Neural cell (in vitro differentiated cells): ENCODE results near the gene ZBTB12. TPM values are rescaled to one million over a fixed set of nuclear protein-coding genes. Genes with fewer than 3 reads are reported as not detected.

Source experiments
- H2AFZ ChIP-seq: fragments of 200-600, 300-800 bp; sonication (generic), shearing (Covaris generic); 2 replicates; pipeline ENCODE4 v1.6.0; 2014; ENCODE audit warnings: low read depth, mild to moderate bottlenecking, antibody characterized with exemption, low read length, moderate library complexity
- H3F3A ChIP-seq: fragments of 200-600 bp; shearing (Covaris generic); 2 replicates; pipeline ENCODE4 v1.6.1; 2016; ENCODE audit warnings: mild to moderate bottlenecking, moderate library complexity, mixed read lengths, antibody characterized with exemption, low read length; ENCODE audit not compliant: insufficient read depth, poor library complexity, severe bottlenecking
- H3K27ac ChIP-seq: fragments of 200-600, 300-800 bp; sonication (generic), shearing (Covaris generic); 2 replicates; pipeline ENCODE4 v1.5.1; 2014; ENCODE audit warnings: mild to moderate bottlenecking, low read length, moderate library complexity
- H3K27me3 ChIP-seq: fragments of 300-800, 200-600 bp; sonication (generic), shearing (Covaris generic); 2 replicates; pipeline ENCODE4 v1.6.0; 2014; ENCODE audit warnings: mild to moderate bottlenecking, low read depth, low read length, moderate library complexity; ENCODE audit not compliant: insufficient read depth
- H3K36me3 ChIP-seq: fragments of 300-800, 200-600 bp; sonication (generic), shearing (Covaris generic); 2 replicates; pipeline ENCODE4 v1.5.1; 2014; ENCODE audit warnings: mild to moderate bottlenecking, antibody characterized with exemption, low read length, moderate library complexity; ENCODE audit not compliant: insufficient read depth
- H3K4me2 ChIP-seq: fragments of 300-800, 200-600 bp; sonication (generic), shearing (Covaris generic); 2 replicates; pipeline ENCODE4 v1.6.0; 2014; ENCODE audit warnings: mild to moderate bottlenecking, low read length
- H3K4me3 ChIP-seq: fragments of 300-800, 200-600 bp; sonication (generic), shearing (Covaris generic); 2 replicates; pipeline ENCODE4 v1.5.1; 2014; ENCODE audit warnings: mild to moderate bottlenecking, low read length, moderate library complexity
- H3K79me2 ChIP-seq: fragments of 200-600 bp; shearing (Covaris generic); replicated peaks from 2 replicates; pipeline ENCODE4 v1.6.0; 2014; ENCODE audit warnings: mild to moderate bottlenecking, low read length, moderate library complexity; ENCODE audit not compliant: insufficient read depth
- H3K9ac ChIP-seq: fragments of 300-800, 200-600 bp; sonication (generic), shearing (Covaris generic); 2 replicates; pipeline ENCODE4 v1.6.1; 2016; ENCODE audit warnings: mild to moderate bottlenecking, low read length, mixed read lengths
- H3K9me2 ChIP-seq: fragments of 200-600 bp; shearing (Covaris generic); 2 replicates; pipeline ENCODE4 v1.6.1; 2016; ENCODE audit warnings: mild to moderate bottlenecking, low read length, mixed read lengths; ENCODE audit not compliant: insufficient read depth
- H3K9me3 ChIP-seq: fragments of 200-600, 300-800 bp; sonication (generic), shearing (Covaris generic); 2 replicates; pipeline ENCODE4 v1.6.1; 2016; ENCODE audit warnings: mild to moderate bottlenecking, mixed run types, low read length, moderate library complexity, mixed read lengths
- H4K20me1 ChIP-seq: fragments of 200-600 bp; shearing (Covaris generic); 2 replicates; pipeline ENCODE4 v1.6.1; 2016; ENCODE audit warnings: mild to moderate bottlenecking, mixed run types; ENCODE audit not compliant: insufficient read depth
- CTCF ChIP-seq: fragments of 450-650 bp; IDR thresholded peaks from 2 replicates; pipeline ENCODE4 v1.5.1; 2014; ENCODE audit warnings: antibody characterized with exemption, mild to moderate bottlenecking, moderate library complexity; ENCODE audit not compliant: poor library complexity, severe bottlenecking
- EP300 ChIP-seq: fragments of 450-650 bp; conservative IDR thresholded peaks from 2 replicates; pipeline ENCODE4 v1.6.1; 2014; ENCODE audit warnings: antibody characterized with exemption, mild to moderate bottlenecking, moderate library complexity; ENCODE audit not compliant: poor library complexity, severe bottlenecking
- EZH2 ChIP-seq: fragments of 200-600, 300-800 bp; shearing (Covaris generic), sonication (generic); IDR thresholded peaks from 2 replicates; pipeline ENCODE4 v1.6.1; 2014; ENCODE audit warnings: antibody characterized with exemption, low read length, borderline replicate concordance, mild to moderate bottlenecking; ENCODE audit not compliant: insufficient read depth, poor library complexity, severe bottlenecking
- POLR2AphosphoS5 ChIP-seq: IDR thresholded peaks from 2 replicates; pipeline ENCODE4 v1.6.1; 2012
- RAD21 ChIP-seq: fragments of 450-650 bp; conservative IDR thresholded peaks from 2 replicates; pipeline ENCODE4 v1.6.1; 2014; ENCODE audit warnings: antibody characterized with exemption, mild to moderate bottlenecking, moderate library complexity
- REST ChIP-seq: IDR thresholded peaks from 2 replicates; pipeline ENCODE4 v1.6.1; 2012; ENCODE audit warnings: borderline replicate concordance
- SMC3 ChIP-seq: fragments of 450-650 bp; conservative IDR thresholded peaks from 2 replicates; pipeline ENCODE4 v1.6.1; 2014; ENCODE audit warnings: antibody characterized with exemption, mild to moderate bottlenecking, moderate library complexity; ENCODE audit not compliant: poor library complexity
- TAF1 ChIP-seq: IDR thresholded peaks from 2 replicates; pipeline ENCODE4 v1.6.1; 2012; ENCODE audit warnings: low read depth
- polyA plus RNA-seq: library from polyadenylated mRNA; depleted of rRNA; stranded (reverse); fragments of >200 nt; gene quantifications from 2 replicates; pipeline ENCODE4 v1.2.3, GENCODE V29; 2014

Gene ZBTB12
- polyA plus RNA-seq, 1 donor from 2014 or later, result 21.4 TPM

GRCh38 chr6:31874836-31875572 lies 26.9 kb downstream of the ZBTB12 start:
- Histone ChIP-seq H3K9me2 (no peaks in the 10 kb centered on the region), H3K36me3 (no peaks in the 10 kb centered on the region), H3K27ac (no peak overlapping the region), H3K4me3 (no peak overlapping the region), H3F3A (no peaks in the 10 kb centered on the region), H3K79me2 (no peaks in the 10 kb centered on the region), H3K9me3 (no peaks in the 10 kb centered on the region), H2AFZ (no peak overlapping the region), H3K9ac (no peak overlapping the region), H4K20me1 (no peaks in the 10 kb centered on the region), H3K27me3 (no peaks in the 10 kb centered on the region), H3K4me2 (no peak overlapping the region)
- no peak for TF ChIP-seq TAF1
- TF ChIP-seq REST, result no peak
- no peak for TF ChIP-seq SMC3
- TF ChIP-seq POLR2AphosphoS5, result no peak
- no peak for TF ChIP-seq CTCF

- H4K20me1 ChIP-seq, result no peaks in the 10 kb centered on the region
- TF ChIP-seq RAD21, result no peak
- TF ChIP-seq TAF1, result no peak
- TF ChIP-seq EZH2, result no peak
- no peak for TF ChIP-seq CTCF
- no peak for TF ChIP-seq EP300
- no peak for TF ChIP-seq POLR2AphosphoS5
Measured at GRCh38 chr6:31874084-31874670, 27.7 kb downstream of the ZBTB12 start.

More at GRCh38 chr6:31874084-31874670, 27.7 kb downstream of the ZBTB12 start:
- no peaks in the 10 kb centered on the region for H3F3A ChIP-seq
- no peak overlapping the region for H3K9ac ChIP-seq
- no peak overlapping the region for H3K4me2 ChIP-seq
- H3K9me2 ChIP-seq, result no peaks in the 10 kb centered on the region
- H3K27ac ChIP-seq, result no peak overlapping the region
- no peaks in the 10 kb centered on the region for H3K36me3 ChIP-seq
- H3K9me3 ChIP-seq, result no peaks in the 10 kb centered on the region
- no peak overlapping the region for H2AFZ ChIP-seq
- no peaks in the 10 kb centered on the region for H3K27me3 ChIP-seq
- H3K4me3 ChIP-seq, result no peak overlapping the region
- no peaks in the 10 kb centered on the region for H3K79me2 ChIP-seq
